IMR-90 (cell line): ENCODE measurements around the gene RGS19. TPM values are rescaled to one million over a fixed set of nuclear protein-coding genes. Genes with fewer than 3 reads are reported as not detected.

Experiments used
- ATAC-seq: fragments of 200-7000 bp; cut with Tn5 transposase; 2 replicates; pipeline ENCODE4 v1.9.1; 2020; ENCODE audit warnings: low read depth, mild to moderate bottlenecking, moderate library complexity
- BruUV-seq: library from RNA; stranded (reverse); fragments of 400-500 nt; replicated peaks from 2 replicates; lab custom pipeline; 2021; lab: Mats Ljungman, UMichigan
- CTCF ChIA-PET: fragments of 300-600 bp; formaldehyde crosslinking; extraction: SDS; loops from one replicate; lab custom pipeline; 2021; ENCODE audit warnings: antibody characterized with exemption; lab: Yijun Ruan, JAX
- POLR2A ChIA-PET: fragments of 300-600 bp; sonication (Branson Sonifier 250); formaldehyde crosslinking; loops from one replicate; lab custom pipeline; 2022; ENCODE audit warnings: antibody characterized with exemption; ENCODE audit not compliant: unreplicated experiment; lab: Charles Lee
- DNase-seq: peaks from one replicate; pipeline ENCODE4 v3.0.0; 2013
- H2AFZ ChIP-seq: replicated peaks from 2 replicates; pipeline ENCODE3; 2013; ENCODE audit warnings: low read length, mild to moderate bottlenecking; ENCODE audit not compliant: poor library complexity
- H2AK5ac ChIP-seq: 2 replicates; pipeline ENCODE4 v1.6.1; 2013; ENCODE audit warnings: low read depth, low read length, inconsistent platforms
- H2AK9ac ChIP-seq: replicated peaks from 2 replicates; pipeline ENCODE3; 2013; ENCODE audit warnings: mild to moderate bottlenecking, low read depth, low read length, moderate library complexity; ENCODE audit not compliant: poor library complexity
- H2BK120ac ChIP-seq: 2 replicates; pipeline ENCODE4 v1.6.1; 2013; ENCODE audit warnings: low read depth, low read length, inconsistent platforms
- H2BK15ac ChIP-seq: 3 replicates; pipeline ENCODE4 v1.6.1; 2013; ENCODE audit warnings: low read depth, low read length, inconsistent platforms
- H2BK20ac ChIP-seq: 2 replicates; pipeline ENCODE4 v1.6.1; 2013; ENCODE audit warnings: low read depth, mild to moderate bottlenecking, inconsistent platforms, low read length, moderate library complexity
- H2BK5ac ChIP-seq: 2 replicates; pipeline ENCODE4 v1.6.1; 2013; ENCODE audit warnings: mild to moderate bottlenecking, low read depth, low read length, inconsistent platforms; ENCODE audit not compliant: poor library complexity, severe bottlenecking
- H3K14ac ChIP-seq: replicated peaks from 2 replicates; pipeline ENCODE4 v1.6.1; 2013; ENCODE audit warnings: low read depth, low read length, inconsistent platforms
- H3K18ac ChIP-seq: 2 replicates; pipeline ENCODE4 v1.6.1; 2013; ENCODE audit warnings: low read depth, low read length, control low read depth
- H3K23ac ChIP-seq: 2 replicates; pipeline ENCODE4 v1.6.1; 2013; ENCODE audit warnings: low read depth, low read length, inconsistent platforms
- H3K27ac ChIP-seq: 2 replicates; pipeline ENCODE4 v1.5.1; 2013; ENCODE audit warnings: mild to moderate bottlenecking, control low read depth, low read length; ENCODE audit not compliant: insufficient read depth
- H3K27me3 ChIP-seq: 2 replicates; pipeline ENCODE4 v1.6.1; 2013; ENCODE audit warnings: low read length; ENCODE audit not compliant: control insufficient read depth, insufficient read depth
- H3K36me3 ChIP-seq: 2 replicates; pipeline ENCODE4 v1.6.1; 2013; ENCODE audit warnings: low read length, mixed read lengths; ENCODE audit not compliant: control insufficient read depth, insufficient read depth
- H3K4ac ChIP-seq: 2 replicates; pipeline ENCODE4 v1.6.1; 2013; ENCODE audit warnings: low read depth, low read length, inconsistent platforms
- H3K4me1 ChIP-seq: 2 replicates; pipeline ENCODE4 v1.6.1; 2013; ENCODE audit warnings: low read length, mixed read lengths; ENCODE audit not compliant: control insufficient read depth, insufficient read depth
- H3K4me2 ChIP-seq: 2 replicates; pipeline ENCODE4 v1.6.1; 2013; ENCODE audit warnings: low read depth, mild to moderate bottlenecking, control low read depth, low read length, moderate library complexity
- H3K4me3 ChIP-seq: 2 replicates; pipeline ENCODE4 v1.5.1; 2013; ENCODE audit warnings: low read depth, mild to moderate bottlenecking, control low read depth, low read length, moderate library complexity; ENCODE audit not compliant: insufficient read depth
- H3K56ac ChIP-seq: 2 replicates; pipeline ENCODE4 v1.6.1; 2013; ENCODE audit warnings: low read length, inconsistent platforms; ENCODE audit not compliant: insufficient read depth; ENCODE audit errors: extremely low read depth
- H3K79me1 ChIP-seq, 2 experiments: 2 replicates each; pipeline ENCODE4 v1.6.1; 2013; ENCODE audit warnings: low read length in 2 of 2, inconsistent platforms in 1 of 2, low read depth in 1 of 2
- H3K9ac ChIP-seq: 2 replicates; pipeline ENCODE4 v1.6.1; 2013; ENCODE audit warnings: low read depth, low read length, control low read depth
- H3K9me1 ChIP-seq: 2 replicates; pipeline ENCODE4 v1.6.1; 2013; ENCODE audit warnings: low read length, inconsistent platforms; ENCODE audit not compliant: insufficient read depth
- H3K9me3 ChIP-seq: 2 replicates; pipeline ENCODE4 v1.6.1; 2013; ENCODE audit warnings: low read length; ENCODE audit not compliant: control insufficient read depth, insufficient read depth
- H4K20me1 ChIP-seq: 2 replicates; pipeline ENCODE4 v1.6.1; 2013; ENCODE audit warnings: low read length, inconsistent platforms; ENCODE audit not compliant: insufficient read depth
- H4K5ac ChIP-seq: 2 replicates; pipeline ENCODE4 v1.6.1; 2013; ENCODE audit warnings: mild to moderate bottlenecking, low read depth, low read length, control low read depth
- H4K8ac ChIP-seq, 2 experiments: 2 replicates each; pipeline ENCODE4 v1.6.1; 2013; ENCODE audit warnings: low read depth in 2 of 2, low read length in 2 of 2, control low read depth in 1 of 2, inconsistent platforms in 1 of 2
- H4K91ac ChIP-seq: 2 replicates; pipeline ENCODE4 v1.6.1; 2013; ENCODE audit warnings: low read depth, low read length, inconsistent platforms; ENCODE audit not compliant: insufficient read depth
- BHLHE40 ChIP-seq: fragments of 150-350 bp; IDR thresholded peaks from 2 replicates; pipeline ENCODE4 v1.6.1; 2016; ENCODE audit warnings: mild to moderate bottlenecking, low read depth, low read length
- CEBPB ChIP-seq: IDR thresholded peaks from 2 replicates; pipeline ENCODE4 v1.6.1; 2012; ENCODE audit warnings: low read depth, low read length, improper control_type of control experiment
- CHD1 ChIP-seq: IDR thresholded peaks from 2 replicates; pipeline ENCODE4 v1.6.1; 2012; ENCODE audit warnings: low read depth, low read length, improper control_type of control experiment
- FOS ChIP-seq: fragments of 150-350 bp; IDR thresholded peaks from 2 replicates; pipeline ENCODE4 v1.6.1; 2016; ENCODE audit warnings: low read depth, low read length
- MAFK ChIP-seq: IDR thresholded peaks from 2 replicates; pipeline ENCODE4 v1.6.1; 2012; ENCODE audit warnings: low read depth, low read length, improper control_type of control experiment
- MAZ ChIP-seq: IDR thresholded peaks from 2 replicates; pipeline ENCODE4 v1.6.1; 2012; ENCODE audit warnings: low read depth, mild to moderate bottlenecking, low read length, improper control_type of control experiment, moderate library complexity, borderline replicate concordance
- MXI1 ChIP-seq: IDR thresholded peaks from 2 replicates; pipeline ENCODE4 v1.6.1; 2012; ENCODE audit warnings: low read depth, mild to moderate bottlenecking, low read length, moderate library complexity, borderline replicate concordance
- NFE2L2 ChIP-seq: fragments of 150-350 bp; IDR thresholded peaks from 2 replicates; pipeline ENCODE4 v1.6.1; 2016; ENCODE audit warnings: low read depth, mild to moderate bottlenecking, low read length
- POLR2A ChIP-seq: IDR thresholded peaks from 2 replicates; pipeline ENCODE4 v1.6.1; 2012; ENCODE audit warnings: mild to moderate bottlenecking, low read depth, low read length
- RAD21 ChIP-seq: IDR thresholded peaks from 2 replicates; pipeline ENCODE4 v1.6.1; 2012; ENCODE audit warnings: low read length, improper control_type of control experiment
- RCOR1 ChIP-seq: IDR thresholded peaks from 2 replicates; pipeline ENCODE4 v1.6.1; 2012; ENCODE audit warnings: mild to moderate bottlenecking, low read length, improper control_type of control experiment; ENCODE audit not compliant: insufficient replicate concordance
- RFX5 ChIP-seq: IDR thresholded peaks from 2 replicates; pipeline ENCODE4 v1.8.0; 2012; ENCODE audit warnings: low read depth, mild to moderate bottlenecking, low read length, moderate library complexity
- SMC3 ChIP-seq: fragments of 150-350 bp; IDR thresholded peaks from 2 replicates; pipeline ENCODE4 v1.6.1; 2016; ENCODE audit warnings: low read depth, mild to moderate bottlenecking, antibody characterized with exemption, low read length, moderate library complexity
- WGBS, 2 experiments: methylation state at CpG; one replicate each; pipeline versions ENCODE4 v1.1.5 to v1.1.7; 2013; ENCODE audit warnings: missing lambda C conversion rate in 2 of 2; ENCODE audit not compliant: insufficient read length in 1 of 2; ENCODE audit errors: extremely low coverage in 2 of 2; 5-methylcytosine and 5-hydroxymethylcytosine counted together
- dilution Hi-C: fragments of 300-500 bp; cut with HindIII; formaldehyde crosslinking; loops from one replicate; pipeline ENCODE4 v1.14.3; 2018; ENCODE audit warnings: low sequenced_read_pairs; ENCODE audit not compliant: unreplicated experiment
- in situ Hi-C: fragments of 300-500 bp; cut with MboI; formaldehyde crosslinking; loops from 3 replicates; pipeline ENCODE4 v1.14.3; 2019; ENCODE audit warnings: low sequenced_read_pairs, inconsistent platforms, mixed read lengths
- intact Hi-C: fragments of 100-400 bp; cut with micrococcal nuclease; formaldehyde crosslinking; loops from 2 replicates; pipeline ENCODE4 v1.10.0; 2022
- polyA plus RNA-seq, 3 experiments: library from polyadenylated mRNA; depleted of rRNA; stranded (reverse); fragments of >200 nt; gene quantifications; 2 replicates each; pipeline ENCODE4 v1.2.3, GENCODE V29; 2012; ENCODE audit warnings: low replicate concordance in 1 of 3
- total RNA-seq: library from RNA; depleted of rRNA; stranded (reverse); fragments of >200 nt; gene quantifications from 2 replicates; pipeline ENCODE4 v1.2.3, GENCODE V29; 2012
- TF ChIP-seq, protein P1 (sequence below): conservative IDR thresholded peaks from 2 replicates; pipeline ENCODE4 v1.5.1; 2012; ENCODE audit warnings: mild to moderate bottlenecking, low read depth, low read length, improper control_type of control experiment
- TF ChIP-seq, protein P2 (sequence below): fragments of 150-350 bp; IDR thresholded peaks from 2 replicates; pipeline ENCODE4 v1.6.1; 2017; ENCODE audit warnings: mild to moderate bottlenecking, antibody characterized with exemption, low read length, low read depth

The RGS19 gene
- total and polyA plus RNA-seq, 2 of the 4 experiments (the other 2 are of a cell fraction) = 7.7 to 17.5 TPM

DNA sequence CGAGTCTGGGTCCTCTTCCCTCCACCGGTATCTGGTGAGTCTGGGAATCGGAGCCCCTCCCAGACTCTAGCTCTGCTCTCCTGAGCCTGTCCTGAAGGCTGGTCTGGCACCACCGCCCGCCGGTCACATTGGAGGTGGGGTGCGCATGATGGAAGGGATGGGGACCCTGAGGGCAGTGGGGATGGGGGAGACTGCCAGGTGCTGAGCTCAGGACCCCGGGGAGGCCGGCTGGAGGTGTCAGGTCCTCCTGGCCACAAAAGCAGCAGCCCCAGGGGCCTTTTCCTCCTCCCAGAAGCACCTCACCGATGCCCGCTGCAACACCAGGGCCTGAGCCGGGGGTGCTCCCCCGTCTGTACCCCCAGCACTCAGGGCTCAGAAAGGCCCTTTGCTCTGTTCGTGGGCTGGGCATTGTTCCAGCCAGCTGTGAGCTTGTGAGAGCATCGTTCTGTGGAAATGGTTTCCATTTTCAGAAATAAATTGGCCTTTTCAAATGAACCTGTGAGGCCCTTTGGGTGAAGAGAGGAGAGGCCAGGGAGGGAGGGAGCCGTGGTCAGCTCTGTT lies 30.6 kb upstream of the RGS19 start:
- Histone ChIP-seq H3K4me3 (no peak overlapping the region), H4K91ac (no peak overlapping the region), H3K4me1 (no peaks in the 10 kb centered on the region), H2BK120ac (no peak overlapping the region), H2BK20ac (no peak overlapping the region), H4K8ac (no peak overlapping the region), H4K20me1 (no peaks in the 10 kb centered on the region), H2AFZ (no peak overlapping the region), H3K9me1 (no peaks in the 10 kb centered on the region), H3K9me3 (no peaks in the 10 kb centered on the region), H2BK5ac (no peak overlapping the region), H3K27me3 (peaks cover 43% of the 10 kb centered on the region), H3K36me3 (no peaks in the 10 kb centered on the region), H3K18ac (no peak overlapping the region), H3K4ac (no peak overlapping the region), H3K23ac (no peak overlapping the region), H3K4me2 (no peak overlapping the region), H2AK9ac (no peak overlapping the region), H4K5ac (no peak overlapping the region), H3K14ac (no peak overlapping the region), H3K27ac (no peak overlapping the region), H2BK15ac (no peak overlapping the region), H3K9ac (no peak overlapping the region), H3K79me1 (no peaks in the 10 kb centered on the region), H2AK5ac (no peak overlapping the region), H3K56ac (no peak overlapping the region)
- 8% methylated on average over 3 of the region's 16 CpGs; no CpG with 5 or more reads in 1 of the 2 experiments for WGBS, 2 experiments
- dilution Hi-C loops = no loop called here
- intact Hi-C loops = no loop called here
- in situ Hi-C loops = no loop called here
- no peak for DNase-seq
- ChIA-PET POLR2A (no interaction called here), CTCF (interaction anchor here (1.2 kb wide), 1 partner anchor 26 kb away, joined by 3 read pairs; no protein-coding TSS in a partner anchor)
- no peak for TF ChIP-seq MAFK
- no peak for TF ChIP-seq POLR2A
- TF ChIP-seq, protein P1, sequence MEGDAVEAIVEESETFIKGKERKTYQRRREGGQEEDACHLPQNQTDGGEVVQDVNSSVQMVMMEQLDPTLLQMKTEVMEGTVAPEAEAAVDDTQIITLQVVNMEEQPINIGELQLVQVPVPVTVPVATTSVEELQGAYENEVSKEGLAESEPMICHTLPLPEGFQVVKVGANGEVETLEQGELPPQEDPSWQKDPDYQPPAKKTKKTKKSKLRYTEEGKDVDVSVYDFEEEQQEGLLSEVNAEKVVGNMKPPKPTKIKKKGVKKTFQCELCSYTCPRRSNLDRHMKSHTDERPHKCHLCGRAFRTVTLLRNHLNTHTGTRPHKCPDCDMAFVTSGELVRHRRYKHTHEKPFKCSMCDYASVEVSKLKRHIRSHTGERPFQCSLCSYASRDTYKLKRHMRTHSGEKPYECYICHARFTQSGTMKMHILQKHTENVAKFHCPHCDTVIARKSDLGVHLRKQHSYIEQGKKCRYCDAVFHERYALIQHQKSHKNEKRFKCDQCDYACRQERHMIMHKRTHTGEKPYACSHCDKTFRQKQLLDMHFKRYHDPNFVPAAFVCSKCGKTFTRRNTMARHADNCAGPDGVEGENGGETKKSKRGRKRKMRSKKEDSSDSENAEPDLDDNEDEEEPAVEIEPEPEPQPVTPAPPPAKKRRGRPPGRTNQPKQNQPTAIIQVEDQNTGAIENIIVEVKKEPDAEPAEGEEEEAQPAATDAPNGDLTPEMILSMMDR = no peak
- TF ChIP-seq CEBPB = no peak
- no peak for TF ChIP-seq SMC3
- no peak for TF ChIP-seq RFX5
- TF ChIP-seq BHLHE40 = no peak
- no peak for TF ChIP-seq NFE2L2
- no peak for TF ChIP-seq FOS
- TF ChIP-seq, protein P2, sequence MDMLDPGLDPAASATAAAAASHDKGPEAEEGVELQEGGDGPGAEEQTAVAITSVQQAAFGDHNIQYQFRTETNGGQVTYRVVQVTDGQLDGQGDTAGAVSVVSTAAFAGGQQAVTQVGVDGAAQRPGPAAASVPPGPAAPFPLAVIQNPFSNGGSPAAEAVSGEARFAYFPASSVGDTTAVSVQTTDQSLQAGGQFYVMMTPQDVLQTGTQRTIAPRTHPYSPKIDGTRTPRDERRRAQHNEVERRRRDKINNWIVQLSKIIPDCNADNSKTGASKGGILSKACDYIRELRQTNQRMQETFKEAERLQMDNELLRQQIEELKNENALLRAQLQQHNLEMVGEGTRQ = no peak
- no peak for TF ChIP-seq RAD21
- TF ChIP-seq MAZ = no peak
- TF ChIP-seq RCOR1 = no peak
- TF ChIP-seq CHD1 = no peak
- no peak for TF ChIP-seq MXI1
- no peak for ATAC-seq
- no TSS peak for BruUV-seq
